Stimulated activated CD8-positive, alpha-beta memory T cell treated with anti-CD3 and anti-CD28 coated beads, Interleukin-2, amount 100 ng/mL, for 1 hour (primary cell): ENCODE measurements around the gene MYO7B.
"Not testable (repeated sequence)": the region's sequence is repeated elsewhere in the genome, so short reads cannot be mapped to it uniquely, and the experiment has no call there.

Experiments
- DNase-seq, 2 donors: peaks; one replicate each; pipeline ENCODE4 v3.0.0-alpha.2; 2020; ENCODE audit warnings: low read depth in 2 of 2

MYO7B gene

GRCh38 chr2:127523269-127523939 lies 12.1 kb upstream of the MYO7B start:
- DNase-seq: no peak

GRCh38 chr2:127524198-127524834 lies 11.2 kb upstream of the MYO7B start:
- DNase-seq: not testable (repeated sequence)

GRCh38 chr2:127525691-127526131 lies 9.8 kb upstream of the MYO7B start:
- DNase-seq: no peak

DNA sequence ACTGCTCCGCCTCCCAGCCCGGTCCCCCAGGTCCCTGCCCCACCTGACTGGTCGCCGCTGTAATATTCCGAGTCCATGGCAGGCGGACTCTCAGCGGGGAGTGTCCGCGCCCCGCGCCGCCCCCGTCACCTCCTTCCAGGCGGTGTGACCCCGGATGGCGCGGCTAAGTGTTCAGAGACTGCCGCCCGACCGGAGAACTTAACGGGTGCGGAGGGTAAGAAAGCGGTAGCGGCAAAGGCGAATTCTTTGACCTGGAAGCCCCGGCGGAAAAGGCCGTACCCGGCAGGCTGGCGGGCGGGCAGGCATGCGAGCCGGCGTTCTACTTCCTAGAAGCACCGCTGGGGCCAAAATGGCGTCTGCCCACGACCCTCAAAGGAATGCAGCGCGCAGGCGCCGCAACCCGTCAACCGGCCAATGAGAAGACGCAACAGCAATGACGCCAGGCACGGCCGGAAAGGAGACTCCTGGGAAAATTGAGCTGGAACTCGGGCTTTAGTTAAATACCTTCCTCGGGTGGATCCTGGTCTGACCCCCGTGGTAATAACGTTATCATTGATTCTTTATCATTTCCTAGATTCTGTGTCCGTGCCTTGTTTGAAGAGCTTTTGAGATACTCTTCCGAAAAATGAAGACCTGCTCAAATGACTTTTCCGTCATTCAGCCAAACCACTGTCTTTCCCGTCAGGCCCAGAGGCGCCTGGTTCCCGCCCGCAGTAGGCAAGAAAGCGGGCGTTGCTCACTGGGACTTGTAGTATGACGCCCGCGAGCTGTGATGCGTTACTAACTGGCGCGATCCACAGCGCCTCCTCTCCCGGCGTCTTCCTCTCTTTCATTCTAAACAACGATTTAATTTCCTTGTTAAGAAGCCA lies 9.1 kb upstream of the MYO7B start, which contains the start of gene IWS1:
IWS1 (minus strand) TSS at position 358 of the 869 bp plus-strand sequence; CDS start at position 77, 281 bp downstream.
- DNase-seq: peak; percentile 84 to 85

- DNase-seq: no peak
Measured at GRCh38 chr2:127527001-127527804, 8.3 kb upstream of the MYO7B start.

DNA sequence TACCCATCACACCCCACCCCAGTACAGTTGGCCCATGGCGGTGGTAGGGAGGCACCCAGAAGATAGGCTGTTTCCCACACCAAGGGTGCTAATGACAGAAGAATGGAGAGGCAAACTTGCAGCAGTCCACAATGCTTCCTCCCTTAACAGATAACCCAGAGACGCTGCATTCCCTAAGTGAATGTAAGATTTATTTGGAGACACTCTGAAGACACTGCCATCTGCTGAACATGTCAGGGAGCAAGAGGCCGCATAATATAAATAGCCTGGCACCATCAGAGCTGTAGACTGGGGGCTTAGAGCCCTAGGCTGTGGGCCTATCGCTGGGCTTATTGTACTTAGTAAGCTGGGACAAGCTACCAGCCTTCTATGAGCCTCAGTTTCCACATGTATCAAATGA lies 7.0 kb upstream of the MYO7B start:
- no peak for DNase-seq

DNA sequence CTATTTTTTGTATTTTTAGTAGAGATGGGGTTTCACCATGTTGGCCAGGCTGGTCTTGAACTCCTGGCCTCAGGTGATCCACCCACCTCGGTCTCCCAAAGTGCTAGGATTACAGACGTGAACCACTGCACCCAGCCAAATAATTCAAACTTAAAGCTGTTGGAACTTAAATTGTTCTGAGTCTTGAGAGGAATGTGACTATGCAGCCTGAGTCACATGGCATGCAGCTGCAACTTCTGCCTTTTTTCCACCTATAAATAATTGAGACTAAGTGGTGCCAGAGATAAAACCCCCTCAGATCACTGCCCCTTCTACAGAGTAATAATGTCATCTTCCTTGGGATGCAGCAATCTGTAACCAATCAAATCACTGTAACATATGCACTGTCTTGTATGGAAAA lies 6.1 kb upstream of the MYO7B start:
- DNase-seq: not testable (repeated sequence)

GRCh38 chr2:127530245-127531140 lies 5.0 kb upstream of the MYO7B start:
- DNase-seq: no peak

- no peak for DNase-seq
Measured at GRCh38 chr2:127531221-127531648, 4.2 kb upstream of the MYO7B start.

DNA sequence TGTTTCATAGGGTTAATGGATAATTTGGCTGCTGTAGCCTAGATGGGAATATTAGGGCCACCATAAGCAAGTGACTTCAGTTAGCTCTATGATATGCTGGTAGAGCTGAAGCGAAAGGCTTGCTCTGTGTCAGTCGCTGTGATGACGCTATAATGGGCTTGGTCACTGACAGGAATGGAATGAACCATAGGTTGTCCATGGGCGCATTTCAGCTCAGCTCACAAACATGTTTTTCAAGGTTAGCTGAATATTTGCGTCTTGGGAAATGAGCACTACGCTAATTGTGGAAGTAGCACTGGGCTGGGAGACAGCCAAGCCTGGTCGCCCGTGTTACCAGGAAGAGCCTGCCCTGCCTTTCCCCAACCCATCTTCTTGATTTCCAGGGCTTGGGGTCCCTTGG lies 3.2 kb upstream of the MYO7B start:
- DNase-seq: no peak

- no peak for DNase-seq
Measured at GRCh38 chr2:127535918-127536317, 435 bp downstream of the MYO7B start.

DNA sequence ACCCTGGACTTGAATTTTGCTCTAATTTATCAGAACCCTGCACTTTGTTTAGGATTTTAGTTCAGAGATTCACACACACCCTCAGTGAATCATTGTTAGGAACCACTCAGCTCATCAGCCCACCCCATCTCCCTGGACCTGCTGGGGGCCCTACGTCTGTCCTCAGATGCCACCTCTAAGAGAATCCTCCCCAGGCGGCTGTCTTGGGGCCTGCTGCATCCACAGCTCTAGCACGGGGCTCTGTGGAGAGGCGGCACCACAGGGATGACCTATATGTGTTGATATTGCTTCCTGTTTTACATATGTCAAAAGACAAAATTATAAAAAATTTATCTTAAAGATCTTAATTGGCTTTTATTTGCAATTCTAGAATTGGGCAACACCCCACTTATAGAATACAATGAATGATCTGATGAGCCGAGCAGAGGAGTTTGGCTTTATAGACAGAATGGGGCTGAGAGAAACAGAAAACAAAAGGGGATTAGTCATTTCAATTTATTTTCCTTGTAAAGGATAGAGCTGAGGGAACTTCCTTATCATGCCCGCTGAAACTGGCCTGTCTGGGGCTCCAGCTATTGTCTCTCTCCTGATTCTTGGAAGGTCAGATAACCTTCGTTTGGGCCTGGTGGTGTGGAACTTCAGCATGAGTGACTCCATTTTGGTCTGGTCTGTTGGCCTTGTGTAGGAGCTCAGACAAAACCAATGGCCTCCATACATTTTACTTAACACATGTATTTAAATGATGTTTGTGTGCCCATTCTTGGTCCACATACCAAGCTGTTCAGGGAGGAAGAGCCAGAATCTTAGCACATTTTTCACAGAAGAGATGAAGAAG lies 1.4 kb downstream of the MYO7B start:
- DNase-seq: no peak

- no peak for DNase-seq
Measured at GRCh38 chr2:127537644-127538043, 2.2 kb downstream of the MYO7B start.

GRCh38 chr2:127541809-127542208 lies 6.3 kb downstream of the MYO7B start:
- DNase-seq: no peak

GRCh38 chr2:127542231-127542630 lies 6.7 kb downstream of the MYO7B start:
- DNase-seq: no peak

DNA sequence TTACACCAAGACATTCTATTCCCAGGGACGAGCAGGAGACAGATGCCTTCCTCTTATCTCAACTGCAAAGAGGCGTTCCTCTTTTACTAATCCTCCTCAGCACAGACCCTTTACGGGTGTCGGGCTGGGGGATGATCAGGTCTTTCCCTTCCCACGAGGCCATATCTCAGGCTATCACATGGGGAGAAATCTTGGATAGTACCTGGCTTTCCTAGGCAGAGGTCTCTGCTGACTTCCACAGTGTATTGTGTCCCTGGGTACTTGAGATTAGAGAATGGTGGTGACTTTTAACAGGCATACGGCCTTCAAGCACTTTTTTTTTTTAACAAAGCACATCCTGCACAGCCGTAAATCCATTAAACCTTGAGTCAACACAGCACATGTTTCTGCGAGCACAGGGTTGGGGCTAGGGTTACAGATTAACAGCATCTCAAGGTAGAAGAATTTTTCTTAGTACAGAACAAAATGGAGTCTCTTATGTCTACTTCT lies 7.6 kb downstream of the MYO7B start:
- not testable (repeated sequence) for DNase-seq

DNA sequence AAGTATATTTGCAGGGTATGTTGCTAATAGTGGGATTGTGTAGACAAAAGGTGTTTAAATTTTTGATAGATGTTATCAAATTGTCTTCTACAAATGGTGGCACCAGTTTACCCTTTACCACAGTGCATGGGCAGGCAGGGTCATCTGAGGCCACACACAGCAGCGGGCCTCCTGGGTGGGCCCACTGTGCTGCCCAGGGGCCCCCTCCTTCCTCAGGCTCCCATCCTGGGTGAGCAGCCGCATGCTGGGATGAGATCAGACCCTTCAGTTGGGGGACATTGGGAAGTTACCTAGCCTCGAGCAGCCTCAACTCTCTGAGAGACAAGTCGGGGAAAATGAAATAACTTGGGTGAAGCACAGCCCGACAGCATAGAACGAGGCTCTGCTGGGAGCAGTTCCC lies 9.7 kb downstream of the MYO7B start:
- DNase-seq: no peak

- DNase-seq: no peak
Measured at GRCh38 chr2:127545796-127546195, 10.3 kb downstream of the MYO7B start.

DNA sequence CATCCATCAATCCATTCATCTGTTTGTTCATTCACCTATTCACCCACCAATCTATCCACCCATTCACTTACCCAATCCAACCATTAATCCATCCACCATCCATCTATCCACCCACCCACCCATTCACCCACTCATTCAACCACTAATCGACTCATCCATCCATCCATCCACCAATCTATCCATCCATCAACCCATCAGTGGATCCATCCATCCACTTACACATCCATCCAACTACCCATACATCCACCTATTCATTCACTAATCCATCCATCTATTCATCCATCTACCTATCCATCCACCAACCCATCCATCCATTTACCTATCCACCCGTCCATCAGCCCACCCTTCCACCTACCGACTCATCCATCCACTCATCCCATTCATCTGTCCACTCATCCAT lies 11.3 kb downstream of the MYO7B start:
- DNase-seq: no peak
